Esophagus mucosa (tissue), 1 donor: ENCODE data around the gene PKNOX1. TPM values are rescaled to one million over a fixed set of nuclear protein-coding genes. Genes with fewer than 3 reads are reported as not detected.
A peak's percentile ranks its signal among the peaks of the same experiment; 100 is the strongest.
"Not testable (repeated sequence)": the region's sequence is repeated elsewhere in the genome, so short reads cannot be mapped to it uniquely, and the experiment has no call there.

ENCODE experiments used
- ATAC-seq: fragments of 200-7000 bp; cut with Tn5 transposase; one replicate; pipeline ENCODE4 v1.9.1; 2020
- total RNA-seq: library from RNA; stranded (reverse); gene quantifications from one replicate; pipeline ENCODE4 v1.2.4, GENCODE V29; 2023
- donor health status: DM: yes; HTN: yes; CAD: no.

PKNOX1 gene
- total RNA-seq, 1 donor from 2014 or later = 12.1 TPM

- ATAC-seq = peak; percentile 57
These were observed 88.7 kb downstream of the PKNOX1 start for GRCh38 chr21:43062955-43063664.

GRCh38 chr21:43064265-43064917 is 90.0 kb downstream of the PKNOX1 start:
- ATAC-seq = not testable (repeated sequence)

DNA sequence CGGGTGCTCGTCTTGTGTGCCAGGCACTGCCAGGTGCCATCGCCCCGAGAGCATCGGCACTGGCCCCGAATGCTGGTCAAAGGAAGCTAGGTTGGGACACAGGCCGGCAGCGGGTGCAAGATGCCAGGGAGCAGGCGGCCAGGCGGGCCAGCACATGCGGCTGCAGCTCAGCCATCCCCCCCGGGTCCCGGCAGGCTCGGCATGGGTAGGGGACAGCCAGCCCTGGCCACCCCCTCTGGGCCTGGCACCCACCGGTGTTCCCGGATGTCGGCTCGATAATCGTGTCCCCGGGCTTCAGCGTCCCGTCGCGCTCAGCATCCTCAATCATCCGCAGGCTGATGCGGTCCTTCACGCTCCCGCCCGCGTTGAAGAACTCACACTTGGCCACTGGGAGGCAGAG is 91.6 kb downstream of the PKNOX1 start:
- ATAC-seq = not testable (repeated sequence)

- ATAC-seq = not testable (repeated sequence)
These were observed 92.3 kb downstream of the PKNOX1 start for GRCh38 chr21:43066690-43067089.

- ATAC-seq = not testable (repeated sequence)
These were observed 93.7 kb downstream of the PKNOX1 start for GRCh38 chr21:43068065-43068464.

DNA sequence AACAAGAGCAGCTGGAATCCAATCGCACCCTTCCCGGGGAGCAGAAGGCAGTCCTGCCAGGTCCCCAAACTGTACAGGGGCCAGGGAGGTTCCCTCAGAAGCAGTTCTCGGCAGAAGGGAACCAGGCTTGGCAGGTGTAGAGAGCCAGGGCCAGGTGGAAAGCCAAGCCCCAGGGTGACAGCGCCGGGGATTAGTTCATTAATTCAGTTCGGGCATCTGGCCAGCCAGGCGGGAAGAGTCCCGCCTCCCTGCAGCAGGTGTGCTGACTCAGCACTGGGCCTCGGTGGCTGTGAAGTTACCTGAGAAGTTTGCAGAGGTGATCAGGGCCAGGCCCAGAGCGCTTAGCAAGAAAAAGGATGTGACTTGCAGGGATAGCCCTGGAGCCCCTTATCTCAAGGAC is 95.3 kb downstream of the PKNOX1 start:
- ATAC-seq = peak; percentile 93

DNA sequence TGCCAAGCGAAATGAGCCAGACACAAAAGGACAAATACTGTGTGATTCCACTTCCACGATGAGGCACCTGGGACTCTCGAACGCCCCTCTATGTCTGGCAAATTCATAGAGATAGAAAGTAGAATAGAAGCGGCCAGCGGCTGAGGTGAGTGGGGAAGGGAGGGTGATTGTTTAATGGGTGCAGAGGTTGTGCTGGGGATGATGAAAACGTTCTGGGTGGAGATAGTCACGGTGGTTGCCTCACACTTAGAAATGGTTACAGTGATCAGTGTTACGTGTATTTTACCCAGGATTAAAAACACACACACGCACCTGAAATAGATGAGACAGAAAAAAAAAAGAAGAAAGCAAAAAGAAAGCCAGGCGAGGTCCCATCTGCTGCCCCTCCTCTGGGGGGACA is 98.4 kb downstream of the PKNOX1 start:
- ATAC-seq = not testable (repeated sequence)

GRCh38 chr21:43074401-43075169 is 100.2 kb downstream of the PKNOX1 start:
- ATAC-seq = not testable (repeated sequence)

- not testable (repeated sequence) for ATAC-seq
These were observed 101.0 kb downstream of the PKNOX1 start, which contains the start of gene CBS for GRCh38 chr21:43075170-43076022. TSS of gene CBS (minus strand) at chr21:43075835. CDS start at chr21:43072193, 3,642 bp downstream.

- ATAC-seq = not testable (repeated sequence)
These were observed 101.8 kb downstream of the PKNOX1 start for GRCh38 chr21:43076023-43076637.

DNA sequence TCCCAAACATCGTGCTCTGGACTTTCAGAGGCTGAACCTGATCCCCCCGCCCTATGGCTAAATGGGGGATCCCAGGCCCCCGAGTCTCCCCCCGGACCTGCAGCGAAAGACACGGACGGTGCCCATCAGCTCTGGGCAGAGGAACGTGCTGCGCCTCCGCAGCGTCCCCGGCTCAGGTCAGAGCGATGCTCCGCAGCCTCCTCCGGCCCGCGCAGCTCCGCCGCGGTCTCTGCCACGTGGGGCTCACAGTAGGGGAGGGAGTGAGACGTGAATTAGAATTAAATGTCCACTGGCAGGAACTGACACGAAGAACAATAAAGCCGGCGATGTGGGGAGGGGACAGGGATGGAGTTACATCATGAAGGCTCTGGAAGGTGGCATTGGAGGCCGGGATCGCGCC is 102.3 kb downstream of the PKNOX1 start:
- peak; percentile 18 for ATAC-seq

- ATAC-seq = not testable (repeated sequence)
These were observed 108.4 kb downstream of the PKNOX1 start for GRCh38 chr21:43082587-43083300.

Other genes starting within 250 kb of the PKNOX1 start
- gene WDR4, start 95.0 kb upstream of the PKNOX1 start, total RNA-seq = 19.8 TPM
- 17.7 TPM for gene NDUFV3, start 81.3 kb upstream of the PKNOX1 start, total RNA-seq
- not detected for gene ERVH48-1, start 48.9 kb upstream of the PKNOX1 start, total RNA-seq
- 0.80 TPM for gene CBS, start 101.3 kb downstream of the PKNOX1 start, total RNA-seq
- gene U2AF1, start 133.0 kb downstream of the PKNOX1 start, total RNA-seq = 49.1 TPM
- gene CRYAA, start 194.4 kb downstream of the PKNOX1 start, total RNA-seq = not detected